ENCODE data around the gene KMT2A.

Gene KMT2A

GRCh38 chr11:118484405-118484804 is 48.1 kb downstream of the KMT2A start:
- no peak for DNase-seq (ENCODE audit: low read depth in 2 of 2, low spot score in 1 of 2)

GRCh38 chr11:118485273-118485672 is 49.0 kb downstream of the KMT2A start:
- DNase-seq (ENCODE audit: low read depth in 2 of 2, low spot score in 1 of 2): no peak

GRCh38 chr11:118488480-118489109 is 52.3 kb downstream of the KMT2A start:
- DNase-seq (ENCODE audit: low read depth in 2 of 2, low spot score in 1 of 2): peak; percentile 49 to 58

- DNase-seq (ENCODE audit: low read depth in 2 of 2, low spot score in 1 of 2): no peak
These were observed 54.7 kb downstream of the KMT2A start for GRCh38 chr11:118491041-118491440.

- DNase-seq (ENCODE audit: low read depth in 2 of 2, low spot score in 1 of 2): no peak
These were observed 61.5 kb downstream of the KMT2A start for GRCh38 chr11:118497831-118498230.

GRCh38 chr11:118503216-118503615 is 66.9 kb downstream of the KMT2A start:
- DNase-seq (ENCODE audit: low read depth in 2 of 2, low spot score in 1 of 2): no peak

- DNase-seq (ENCODE audit: low read depth in 2 of 2, low spot score in 1 of 2): no peak
These were observed 75.3 kb downstream of the KMT2A start for GRCh38 chr11:118511601-118512000.

- DNase-seq (ENCODE audit: low read depth in 2 of 2, low spot score in 1 of 2): no peak
These were observed 77.8 kb downstream of the KMT2A start for GRCh38 chr11:118514103-118514502.

GRCh38 chr11:118519549-118519948 is 83.3 kb downstream of the KMT2A start:
- no peak for DNase-seq (ENCODE audit: low read depth in 2 of 2, low spot score in 1 of 2)

- DNase-seq (ENCODE audit: low read depth in 2 of 2, low spot score in 1 of 2): no peak
These were observed 85.6 kb downstream of the KMT2A start for GRCh38 chr11:118521892-118522311.

GRCh38 chr11:118522571-118523072 is 86.3 kb downstream of the KMT2A start:
- DNase-seq (ENCODE audit: low read depth in 2 of 2, low spot score in 1 of 2): no peak

GRCh38 chr11:118524356-118524755 is 88.1 kb downstream of the KMT2A start:
- DNase-seq (ENCODE audit: low read depth in 2 of 2, low spot score in 1 of 2): no peak

GRCh38 chr11:118524757-118525470 is 88.6 kb downstream of the KMT2A start:
- no peak for DNase-seq (ENCODE audit: low read depth in 2 of 2, low spot score in 1 of 2)

GRCh38 chr11:118526688-118527087 is 90.4 kb downstream of the KMT2A start:
- DNase-seq (ENCODE audit: low read depth in 2 of 2, low spot score in 1 of 2): no peak

GRCh38 chr11:118527109-118527508 is 90.8 kb downstream of the KMT2A start, which contains the start of gene TTC36:
Gene TTC36, plus strand, starts transcription at chr11:118527474. Its CDS starts 21 bp downstream, at chr11:118527495.
- no peak for DNase-seq (ENCODE audit: low read depth in 2 of 2, low spot score in 1 of 2)

GRCh38 chr11:118528511-118528910 is 92.2 kb downstream of the KMT2A start:
- no peak for DNase-seq (ENCODE audit: low read depth in 2 of 2, low spot score in 1 of 2)

GRCh38 chr11:118529584-118530175 is 93.4 kb downstream of the KMT2A start:
- no peak for DNase-seq (ENCODE audit: low read depth in 2 of 2, low spot score in 1 of 2)

GRCh38 chr11:118530180-118530682 is 93.9 kb downstream of the KMT2A start:
- DNase-seq (ENCODE audit: low read depth in 2 of 2, low spot score in 1 of 2): no peak

- peak; percentile 41 to 58 for DNase-seq (ENCODE audit: low read depth in 2 of 2, low spot score in 1 of 2)
These were observed 94.6 kb downstream of the KMT2A start, which contains the start of gene TMEM25 for GRCh38 chr11:118530683-118531596. Gene TMEM25, plus strand, starts transcription at chr11:118531192. Its CDS starts 610 bp downstream, at chr11:118531802.

GRCh38 chr11:118531597-118532084 is 95.3 kb downstream of the KMT2A start:
- DNase-seq (ENCODE audit: low read depth in 2 of 2, low spot score in 1 of 2): no peak
